Lung (tissue), 12 donors: ENCODE measurements around the gene CPSF4L. TPM values are rescaled to one million over a fixed set of nuclear protein-coding genes. Genes with fewer than 3 reads are reported as not detected.

Experiments used
- ATAC-seq: fragments of 200-7000 bp; cut with Tn5 transposase; one replicate; pipeline ENCODE4 v1.9.1; 2020; ENCODE audit warnings: moderate number of reproducible peaks; ENCODE audit not compliant: insufficient read depth, low FRiP score
- DNase-seq, 3 donors: peaks; one replicate each; pipeline ENCODE4 v3.0.0-alpha.2; 2013 to 2017
- H3K27ac ChIP-seq, 2 donors: one replicate each; pipeline ENCODE4 v1.5.1; 2013; ENCODE audit warnings: mild to moderate bottlenecking in 2 of 2, moderate library complexity in 2 of 2, control low read depth in 1 of 2, inconsistent platforms in 1 of 2, low read depth in 1 of 2, low read length in 1 of 2
- H3K27me3 ChIP-seq, 3 donors: one replicate each; pipeline ENCODE4 v1.5.1; 2013; ENCODE audit warnings: low read length in 2 of 3; ENCODE audit not compliant: control insufficient read depth in 3 of 3, insufficient read depth in 3 of 3
- H3K36me3 ChIP-seq, 4 donors: one replicate each; pipeline ENCODE4 v1.5.1; 2013; ENCODE audit warnings: low read length in 4 of 4, mild to moderate bottlenecking in 1 of 4, moderate library complexity in 1 of 4; ENCODE audit not compliant: control insufficient read depth in 4 of 4, insufficient read depth in 4 of 4
- H3K4me1 ChIP-seq, 5 donors: one replicate each; pipeline ENCODE4 v1.5.1; 2013; ENCODE audit warnings: low read length in 5 of 5, mild to moderate bottlenecking in 2 of 5, moderate library complexity in 1 of 5; ENCODE audit not compliant: control insufficient read depth in 5 of 5, insufficient read depth in 5 of 5
- H3K4me3 ChIP-seq: one replicate; pipeline ENCODE4 v1.5.1; 2013; ENCODE audit warnings: mild to moderate bottlenecking, control low read depth, moderate library complexity
- H3K9ac ChIP-seq, 2 donors: one replicate each; pipeline ENCODE4 v1.5.1; 2013; ENCODE audit warnings: low read length in 2 of 2, control low read depth in 1 of 2; ENCODE audit not compliant: insufficient read depth in 1 of 2
- H3K9me3 ChIP-seq, 4 donors: one replicate each; pipeline ENCODE4 v1.5.1; 2013; ENCODE audit warnings: low read length in 3 of 4, mild to moderate bottlenecking in 1 of 4, moderate library complexity in 1 of 4; ENCODE audit not compliant: control insufficient read depth in 4 of 4, insufficient read depth in 3 of 4
- CTCF ChIP-seq: IDR thresholded peaks from 2 replicates; pipeline ENCODE4 v1.5.1; 2012; ENCODE audit warnings: mild to moderate bottlenecking; ENCODE audit errors: control extremely low read depth, extremely low read depth
- WGBS, 2 donors: extraction: QIAGEN DNeasy Blood & Tissue Kit; methylation state at CpG; one replicate each; pipeline ENCODE4 v1.1.7; 2013; 5-methylcytosine and 5-hydroxymethylcytosine counted together
- polyA plus RNA-seq, 2 donors: library from polyadenylated mRNA; stranded (reverse); fragments of 200-250 nt; gene quantifications; one replicate each; pipeline ENCODE4 v1.2.1, GENCODE V29; 2013
- total RNA-seq, 2 donors: library from RNA; depleted of rRNA in 1 of 2; stranded (reverse); fragments of >200 nt in 1 of 2; gene quantifications; one replicate each; pipeline ENCODE4 v1.2.1, GENCODE V29; 2014 to 2021
- donor health status: control.
- donor health status: control.
- donor health status: Bipolar disorder and iron deficiency.
- donor health status: healthy.
- donor health status: DM: yes; HTN: yes; CAD: no.

Gene CPSF4L
- total and polyA plus RNA-seq, 4 donors, result not detected

GRCh38 chr17:73278049-73278464, 16.4 kb upstream of the CPSF4L start:
- TF ChIP-seq CTCF, result no peak
- Histone ChIP-seq H3K4me1 (peaks cover 0 to 15% (median 7%) of the 10 kb centered on the region in 5 donors), H3K4me3 (no peak overlapping the region), H3K9ac (no peak overlapping the region), H3K27ac (no peak overlapping the region), H3K9me3 (no peaks in the 10 kb centered on the region), H3K36me3 (peaks cover 0 to 15% (median 9%) of the 10 kb centered on the region in 4 donors), H3K27me3 (no peaks in the 10 kb centered on the region)
- WGBS, 2 donors, result 62 to 72% methylated on average over 7 of the region's 7 CpGs
- ATAC-seq, result no peak
- no peak for DNase-seq

GRCh38 chr17:73274490-73274889, 12.8 kb upstream of the CPSF4L start:
- TF ChIP-seq CTCF, result no peak
- ATAC-seq (no peak), DNase-seq (no peak)
- H3K36me3 ChIP-seq, result peaks cover 0 to under 1% (median 0%) of the 10 kb centered on the region in 4 donors
- no peaks in the 10 kb centered on the region for H3K27me3 ChIP-seq
- no peak overlapping the region for H3K4me3 ChIP-seq
- 97% methylated on average over 4 of the region's 4 CpGs for WGBS, 2 donors
- H3K27ac ChIP-seq, result no peak overlapping the region
- H3K9ac ChIP-seq, result no peak overlapping the region
- H3K4me1 ChIP-seq, result peaks cover 0 to 15% (median 7%) of the 10 kb centered on the region in 5 donors
- peaks cover 0 to 5% (median 0%) of the 10 kb centered on the region in 4 donors for H3K9me3 ChIP-seq

GRCh38 chr17:73272906-73273218, 11.2 kb upstream of the CPSF4L start:
- Histone ChIP-seq H3K27me3 (no peaks in the 10 kb centered on the region), H3K36me3 (no peaks in the 10 kb centered on the region), H3K9me3 (peaks cover 0 to 5% (median 0%) of the 10 kb centered on the region in 4 donors), H3K4me3 (no peak overlapping the region), H3K9ac (no peak overlapping the region), H3K27ac (no peak overlapping the region), H3K4me1 (peaks cover 0 to 1% (median under 1%) of the 10 kb centered on the region in 5 donors)
- no peak for TF ChIP-seq CTCF
- 77 to 91% methylated on average over 8 of the region's 8 CpGs for WGBS, 2 donors
- DNase-seq (no peak), ATAC-seq (no peak)

- H3K27me3 ChIP-seq, result no peaks in the 10 kb centered on the region
- H3K9ac ChIP-seq, result no peak overlapping the region
- no peak for DNase-seq
- no peaks in the 10 kb centered on the region for H3K36me3 ChIP-seq
- H3K4me3 ChIP-seq, result no peak overlapping the region
- 72 to 88% methylated on average over 9 of the region's 9 CpGs for WGBS, 2 donors
- TF ChIP-seq CTCF, result no peak
- H3K4me1 ChIP-seq, result no peaks in the 10 kb centered on the region
- H3K9me3 ChIP-seq, result peaks cover 0 to 5% (median 0%) of the 10 kb centered on the region in 4 donors
- no peak for ATAC-seq
- no peak overlapping the region for H3K27ac ChIP-seq
Observed at GRCh38 chr17:73271072-73271471, 9.4 kb upstream of the CPSF4L start.
